Left cardiac atrium (tissue), 4 donors: Measurements from ENCODE around the gene EMC1. TPM values are rescaled to one million over a fixed set of nuclear protein-coding genes. Genes with fewer than 3 reads are reported as not detected.
"Not testable (repeated sequence)": the region's sequence is repeated elsewhere in the genome, so short reads cannot be mapped to it uniquely, and the experiment has no call there.

ENCODE experiments used
- ATAC-seq, 2 donors: fragments of 200-7000 bp; cut with Tn5 transposase; one replicate each; pipeline ENCODE4 v1.9.1; 2020; ENCODE audit warnings: mild to moderate bottlenecking in 2 of 2, moderate library complexity in 2 of 2
- DNase-seq: peaks from one replicate; pipeline ENCODE4 v3.0.0-alpha.2; 2020
- intact Hi-C, 2 donors: fragments of 100-400 bp; cut with DNase I; formaldehyde crosslinking; loops; one replicate each; pipeline versions ENCODE4 v1.14.1 to v1.15.1; 2022 to 2023
- total RNA-seq, 2 donors: library from RNA; stranded (reverse); fragmentation: NEBNext Ultra II Directional; extraction: Animal tissue kit (Norgen Biotek cat#: 25700); gene quantifications; one replicate each; pipeline ENCODE4 v1.2.1, GENCODE V29; 2021
- donor health status: DM: no; HTN: yes; CAD: no.
- donor health status: DM: no; HTN: yes; CAD: no; lungs with severe emphysema.
- donor health status: DM: yes; HTN: yes; CAD: no.
- donor health status: Dilated cardiomyopathy.

EMC1 gene
- total RNA-seq, 2 donors from 2014 or later: 29.9 to 32.4 TPM

DNA sequence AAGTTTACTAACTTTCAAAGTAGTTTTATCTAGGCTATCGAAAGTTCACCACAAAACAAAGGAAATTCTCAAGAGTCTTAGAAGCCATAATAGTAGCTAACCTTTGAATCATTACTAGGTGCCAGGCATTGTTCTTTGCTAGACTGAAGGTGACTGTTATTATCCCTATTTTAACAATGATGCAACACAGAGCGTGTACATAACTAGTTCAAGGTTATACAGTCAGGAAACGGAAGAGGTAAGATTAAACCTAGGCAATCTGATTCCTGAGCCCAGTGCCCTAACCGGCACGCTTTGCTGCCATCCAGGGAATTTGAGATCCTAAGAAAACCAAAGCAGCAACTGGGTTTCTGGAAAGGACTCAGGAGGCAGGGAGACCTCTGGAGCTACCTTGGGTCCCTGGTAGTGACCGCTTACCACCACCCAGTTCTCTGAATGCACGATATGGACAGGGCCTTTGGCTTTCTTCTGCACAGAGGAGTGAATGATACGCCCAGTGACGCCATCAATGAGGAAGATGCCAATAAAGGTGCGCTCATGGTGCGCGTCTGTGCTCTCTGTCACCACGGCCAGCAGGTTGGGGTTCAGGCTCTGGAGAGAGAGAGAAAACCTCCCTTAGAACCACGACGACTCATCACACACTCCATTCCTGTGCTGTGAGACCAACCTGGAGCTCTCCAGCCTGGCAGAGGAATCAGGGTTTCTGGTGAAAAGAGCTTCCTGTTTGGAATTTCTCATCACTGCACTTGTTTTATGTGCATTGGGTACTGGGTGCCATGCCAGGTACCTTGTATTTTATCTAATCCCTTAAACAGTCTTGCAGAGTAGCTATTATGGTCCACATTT is 28.1 kb downstream of the EMC1 start:
- intact Hi-C loops: no loop called here
- ATAC-seq: no peak
- DNase-seq: no peak

DNA sequence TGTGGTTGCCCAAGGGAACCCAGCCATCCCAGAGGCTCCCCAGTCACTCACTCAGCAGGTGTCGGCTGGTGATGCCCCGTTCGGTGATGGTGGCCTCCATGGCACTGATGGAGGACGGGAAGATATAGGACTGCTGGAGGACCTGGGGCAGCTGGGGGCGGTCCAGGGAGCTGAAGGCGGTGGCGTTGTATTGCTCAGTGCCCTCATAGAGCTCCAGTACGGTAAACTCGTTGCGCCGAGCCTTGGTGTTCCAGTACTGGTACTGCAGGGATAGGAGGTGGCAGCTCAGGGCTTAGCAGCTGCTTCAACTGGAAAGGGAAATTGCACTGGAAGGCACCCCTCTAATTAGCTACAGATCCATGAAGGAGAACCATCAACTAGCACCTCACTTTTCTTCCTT is 28.8 kb downstream of the EMC1 start:
- intact Hi-C loops: no loop called here
- DNase-seq: no peak
- no peak for ATAC-seq

DNA sequence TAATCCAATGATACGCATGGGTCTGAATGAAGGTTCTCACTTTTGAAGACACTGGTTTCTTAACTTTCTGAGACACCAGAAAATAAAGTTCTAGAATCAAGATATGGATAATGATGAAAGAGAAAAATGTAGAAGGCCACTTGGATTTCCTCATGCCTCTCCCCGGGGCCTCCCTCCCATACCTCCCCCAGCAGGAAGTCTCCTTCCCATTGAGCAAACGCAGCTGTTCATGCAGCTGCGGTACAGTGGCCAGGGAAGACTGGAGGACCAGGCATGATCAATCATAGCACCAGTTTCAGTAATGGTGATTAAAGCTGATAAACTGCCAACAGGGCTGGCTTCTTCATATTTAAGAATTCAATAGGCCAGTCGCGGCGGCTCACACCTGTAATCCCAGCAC is 30.3 kb downstream of the EMC1 start:
- intact Hi-C loops: no loop called here
- DNase-seq: peak; percentile 37
- ATAC-seq: peak; percentile 57 to 65

GRCh38 chr1:19220080-19220846 is 31.1 kb downstream of the EMC1 start:
- intact Hi-C loops: no loop called here
- no peak for DNase-seq
- ATAC-seq: no peak

- intact Hi-C loops: no loop called here
- DNase-seq: no peak
- ATAC-seq: no peak
These were observed 31.9 kb downstream of the EMC1 start for GRCh38 chr1:19219451-19219850.

DNA sequence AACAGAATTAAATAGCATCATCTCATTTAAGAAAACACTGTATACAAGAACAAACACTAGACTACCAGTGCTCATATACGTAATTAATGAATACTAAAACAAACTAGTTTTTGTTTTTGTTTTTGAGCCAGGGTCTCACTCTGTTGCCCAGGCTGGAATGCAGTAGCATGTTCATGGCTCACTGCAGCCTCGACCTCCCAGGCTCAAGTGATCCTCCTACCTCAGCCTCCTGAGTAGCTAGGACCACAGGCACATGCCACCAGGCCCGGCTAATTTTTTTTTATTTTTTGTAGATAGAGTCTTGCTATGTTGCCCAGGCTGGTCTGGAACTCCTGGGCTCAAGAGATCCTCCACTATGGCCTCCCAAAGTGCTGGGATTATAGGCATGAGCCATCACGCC is 34.7 kb downstream of the EMC1 start:
- DNase-seq, ATAC-seq, intact Hi-C loops: not testable (repeated sequence)

DNA sequence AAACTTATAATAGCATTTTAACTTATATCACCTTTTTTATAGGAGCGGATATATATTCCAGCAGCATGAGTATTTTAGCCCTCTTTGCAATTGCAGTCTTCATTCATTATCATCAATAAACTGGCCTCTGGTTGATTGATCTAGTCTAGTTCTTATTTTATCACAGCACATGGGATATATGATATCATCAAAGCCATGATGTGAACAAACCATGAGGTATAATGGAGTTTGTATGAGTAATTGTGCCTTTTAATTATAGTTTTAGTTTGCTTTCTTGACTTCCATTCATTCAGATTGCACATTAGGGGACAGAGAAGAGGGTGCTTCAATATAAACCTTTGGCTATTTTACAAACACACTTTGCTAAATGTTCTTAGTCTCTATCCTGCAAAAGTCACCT is 37.7 kb downstream of the EMC1 start:
- intact Hi-C loops: no loop called here
- no peak for DNase-seq
- no peak for ATAC-seq

GRCh38 chr1:19212167-19212566 is 39.2 kb downstream of the EMC1 start:
- DNase-seq (no peak), ATAC-seq (no peak)
- intact Hi-C loops: no loop called here

DNA sequence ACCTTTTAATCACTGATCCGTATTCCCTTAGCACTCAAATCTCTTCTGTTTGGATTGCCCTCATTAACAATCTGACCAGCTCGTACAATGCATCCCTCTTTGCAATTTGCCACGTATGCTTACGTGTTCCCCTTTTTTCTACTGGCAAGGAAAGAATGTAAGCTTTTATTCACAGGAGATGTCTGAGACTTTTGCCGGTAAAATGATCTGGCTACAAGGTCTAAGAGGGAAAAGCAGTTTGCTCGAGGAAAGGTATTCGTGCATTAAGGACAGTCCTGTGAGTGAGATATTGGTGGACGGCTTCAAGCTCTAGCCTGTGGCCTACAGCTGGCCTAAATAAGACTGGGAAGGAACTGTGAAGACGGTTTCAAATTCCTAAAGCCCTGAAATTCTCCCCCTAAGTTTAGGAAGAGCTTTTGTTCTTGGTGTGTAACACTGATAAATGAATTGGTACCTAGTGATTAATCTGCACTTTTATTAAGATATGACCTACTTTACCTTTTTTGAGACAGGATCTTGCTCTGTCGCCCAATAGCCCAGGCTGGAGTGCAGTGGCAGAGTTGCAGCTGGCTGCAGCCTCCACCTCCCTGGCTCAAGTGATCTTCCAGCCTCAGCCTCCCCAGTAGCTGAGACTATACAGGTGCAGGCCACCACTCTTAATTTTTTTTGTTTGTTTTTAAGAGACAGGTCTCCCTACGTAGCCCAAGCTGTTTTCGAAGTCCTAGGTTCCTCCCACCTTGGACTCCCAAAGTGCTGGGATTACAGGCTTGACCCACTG is 40.4 kb downstream of the EMC1 start:
- DNase-seq: no peak
- no peak for ATAC-seq
- intact Hi-C loops: no loop called here

DNA sequence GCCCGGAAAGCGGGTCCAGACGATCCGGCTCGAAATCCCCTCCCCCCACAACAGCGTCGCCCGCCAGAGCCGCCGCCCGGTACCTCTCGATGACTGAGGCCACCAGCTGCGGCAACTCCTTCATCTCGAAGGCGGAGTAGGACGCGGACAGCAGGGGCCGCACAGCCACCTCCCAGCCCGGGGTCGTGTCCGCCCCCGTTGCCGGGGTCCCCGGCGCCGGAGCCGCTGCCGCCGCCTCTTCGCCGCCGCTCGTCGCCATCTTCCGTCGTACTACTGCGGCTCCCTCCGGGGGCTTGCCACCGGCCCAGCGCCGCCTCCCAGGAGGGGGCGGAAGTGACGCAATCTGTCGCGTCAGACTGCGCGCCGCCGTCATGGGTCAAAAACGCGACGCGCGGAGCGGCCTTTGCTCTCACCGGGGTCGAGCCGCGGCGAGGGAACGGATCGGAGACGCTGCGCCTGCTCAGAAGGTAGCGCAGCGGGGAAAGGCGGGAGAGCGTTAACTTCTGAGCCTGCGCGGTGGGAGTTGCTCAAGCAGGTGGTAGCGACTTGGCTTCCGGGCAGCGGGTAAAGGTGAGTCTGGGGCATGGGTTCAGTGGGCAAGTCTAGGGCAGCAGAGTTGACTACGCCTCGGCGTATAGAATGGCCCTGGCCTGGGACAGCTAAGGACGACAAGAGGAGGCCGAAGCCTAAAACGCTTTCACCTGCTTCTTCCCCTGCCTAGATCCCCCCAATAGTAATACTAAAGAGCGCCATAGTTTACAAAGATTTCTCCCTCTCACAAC is 41.1 kb downstream of the EMC1 start, which contains the start of gene UBR4:
Gene UBR4 (minus strand): TSS at position 277 of the 782 bp plus-strand sequence. CDS start 18 bp downstream, at position 259.
- intact Hi-C loops: no loop called here
- ATAC-seq: peak; percentile 98 to 99
- DNase-seq: peak; percentile 96

DNA sequence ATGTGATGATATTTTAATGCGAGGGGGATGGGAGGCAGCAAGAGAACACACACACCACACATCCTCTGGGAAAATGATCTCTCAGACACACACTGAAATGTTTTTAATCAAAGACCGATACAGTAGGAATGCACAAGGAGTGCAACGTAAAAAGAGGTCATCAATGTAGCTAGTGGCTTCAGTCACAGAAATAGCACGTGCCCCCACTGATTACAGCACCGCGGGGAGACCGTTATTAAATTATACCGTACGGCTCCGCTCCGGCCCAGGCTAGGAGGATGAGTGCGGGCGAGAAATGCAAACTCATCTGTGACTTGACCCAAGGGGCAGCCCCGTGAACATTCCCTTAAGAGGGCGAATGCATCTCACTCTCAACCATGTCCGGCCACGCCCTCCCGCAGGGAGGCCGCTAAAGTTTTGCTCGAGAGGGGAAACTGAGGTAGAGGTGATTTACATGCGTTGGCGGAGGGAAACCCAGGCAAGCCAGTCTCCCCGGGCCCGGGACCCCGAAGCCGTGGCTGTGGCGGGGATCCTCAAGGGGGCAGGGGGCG is 41.8 kb downstream of the EMC1 start:
- peak; percentile 47 to 60 for ATAC-seq
- intact Hi-C loops: no loop called here
- peak; percentile 46 for DNase-seq

DNA sequence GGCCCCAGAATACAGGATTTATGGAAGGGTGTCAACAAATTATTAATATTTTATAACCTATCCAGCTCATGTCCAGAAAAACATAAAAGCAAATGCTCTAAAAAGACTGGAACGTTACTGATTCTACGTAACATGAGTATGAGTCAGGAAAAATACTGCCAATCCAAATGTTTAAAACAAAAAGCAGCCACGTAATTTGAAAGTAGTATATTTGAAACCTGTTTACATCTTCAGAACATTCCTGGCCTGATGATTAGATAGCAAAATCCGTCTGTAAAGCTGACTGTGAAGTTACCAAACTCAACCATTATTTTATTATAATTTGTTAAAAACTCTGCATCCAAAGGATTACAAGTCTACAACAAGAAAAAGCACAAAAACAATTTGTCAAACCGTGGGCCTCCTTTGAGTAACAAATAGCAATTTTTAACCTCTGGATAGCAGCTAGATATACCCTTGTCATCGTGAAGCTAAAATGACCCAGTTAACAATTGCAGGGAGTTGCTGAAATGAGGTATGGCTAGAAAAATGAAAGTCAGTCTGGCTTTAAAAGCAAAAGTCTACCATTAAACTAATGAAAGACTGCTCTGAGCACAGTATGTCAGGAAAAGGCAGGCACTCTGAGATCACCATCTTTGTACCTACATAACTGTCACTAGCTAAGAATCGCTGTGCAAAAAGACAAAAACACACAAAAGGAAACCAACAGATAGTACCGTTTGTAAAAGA is 42.5 kb downstream of the EMC1 start:
- DNase-seq (no peak), ATAC-seq (no peak)
- intact Hi-C loops: no loop called here

- intact Hi-C loops: no loop called here
- DNase-seq (no peak), ATAC-seq (no peak)
These were observed 44.4 kb downstream of the EMC1 start for GRCh38 chr1:19206947-19207346.

GRCh38 chr1:19205845-19206244 is 45.5 kb downstream of the EMC1 start:
- no peak for DNase-seq
- intact Hi-C loops: no loop called here
- no peak for ATAC-seq

DNA sequence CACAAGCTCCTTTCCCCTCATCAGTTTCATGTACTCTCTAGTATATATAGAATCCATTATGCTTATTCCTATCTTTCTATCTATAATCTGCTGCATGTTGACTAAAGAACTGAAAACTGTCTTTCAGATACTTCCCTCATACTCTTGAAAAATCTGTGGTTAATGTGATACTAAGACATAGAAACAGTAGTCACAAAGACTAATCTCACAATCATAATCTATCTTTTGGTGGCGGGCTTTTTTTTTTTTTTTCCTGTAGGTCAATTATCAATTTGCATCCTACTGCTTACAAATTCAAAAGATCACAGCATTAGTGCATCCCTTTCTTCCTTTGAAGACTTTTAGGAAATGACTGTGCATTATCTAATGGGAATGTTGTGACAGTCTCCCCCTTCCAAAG is 45.9 kb downstream of the EMC1 start:
- ATAC-seq: no peak
- intact Hi-C loops: no loop called here
- no peak for DNase-seq

DNA sequence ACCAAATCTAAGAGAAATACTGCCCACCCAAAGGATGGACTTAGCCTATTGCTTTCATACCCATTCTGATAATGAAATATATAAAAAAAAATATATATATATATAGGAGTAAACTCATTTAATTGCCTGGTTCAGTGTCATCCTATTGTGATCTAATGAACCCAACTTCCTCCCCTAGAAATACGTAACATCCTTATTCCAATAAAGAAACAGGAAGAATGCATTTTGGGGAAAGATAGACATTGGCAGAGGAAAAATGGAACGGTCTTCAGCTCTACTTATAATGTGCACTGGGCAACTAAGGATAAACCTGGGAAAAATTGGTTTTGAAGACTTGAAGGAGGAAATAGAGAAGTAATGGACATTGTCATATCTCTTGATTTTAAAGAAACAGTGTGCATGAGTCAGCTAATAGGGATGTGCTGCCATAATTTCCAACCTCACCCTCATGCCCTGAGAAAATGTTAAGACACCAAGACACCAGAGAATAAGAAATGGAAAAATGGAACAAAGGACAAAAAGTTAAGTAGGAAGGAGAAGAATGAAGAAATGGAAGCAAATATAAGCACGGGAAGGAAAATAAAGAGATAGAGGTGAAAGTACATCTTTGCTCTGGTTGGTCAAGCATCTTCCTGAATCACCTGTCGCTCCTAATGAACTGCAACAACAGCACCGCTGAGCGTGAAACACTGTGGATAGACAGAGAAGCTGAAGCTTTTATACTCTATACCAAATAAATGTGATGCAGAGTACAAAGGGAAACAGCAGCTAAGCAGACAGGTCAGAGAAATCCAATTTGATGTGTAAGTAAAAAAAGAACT is 46.7 kb downstream of the EMC1 start:
- intact Hi-C loops: no loop called here
- DNase-seq (no peak), ATAC-seq (no peak)

- ATAC-seq: peak in 1 of 2 donors; percentile 88
- no peak for DNase-seq
- intact Hi-C loops: no loop called here
These were observed 47.9 kb downstream of the EMC1 start for GRCh38 chr1:19203440-19203839.
